ENCODE data around the gene MAN1A1. TPM values are rescaled to one million over a fixed set of nuclear protein-coding genes. Genes with fewer than 3 reads are reported as not detected.

MAN1A1 gene
- total RNA-seq, 2 donors from 2014 or later: 85.4 to 109 TPM

DNA sequence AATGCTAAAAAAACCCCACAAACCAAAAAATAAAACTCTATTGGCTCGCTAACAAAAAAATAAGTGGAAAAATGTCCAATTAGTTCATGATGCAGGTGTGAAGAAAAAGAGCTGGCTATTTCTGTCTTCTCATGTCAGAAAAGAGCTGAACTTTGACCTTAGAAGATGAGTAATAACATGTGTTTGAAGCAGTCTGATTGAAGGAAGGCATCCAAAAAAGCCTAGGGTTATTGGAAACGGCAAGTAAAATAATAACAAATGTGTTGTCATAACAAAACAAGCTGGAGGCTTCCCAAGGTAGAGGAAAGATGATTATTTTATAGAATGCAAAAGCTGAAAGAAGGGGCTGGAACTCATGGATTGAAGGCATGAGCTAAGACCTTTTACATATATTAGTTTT, 176.7 kb downstream of the MAN1A1 start:
- H3K4me3 ChIP-seq: no peak overlapping the region
- H3K9me3 ChIP-seq: no peaks in the 10 kb centered on the region
- TF ChIP-seq, protein P1, sequence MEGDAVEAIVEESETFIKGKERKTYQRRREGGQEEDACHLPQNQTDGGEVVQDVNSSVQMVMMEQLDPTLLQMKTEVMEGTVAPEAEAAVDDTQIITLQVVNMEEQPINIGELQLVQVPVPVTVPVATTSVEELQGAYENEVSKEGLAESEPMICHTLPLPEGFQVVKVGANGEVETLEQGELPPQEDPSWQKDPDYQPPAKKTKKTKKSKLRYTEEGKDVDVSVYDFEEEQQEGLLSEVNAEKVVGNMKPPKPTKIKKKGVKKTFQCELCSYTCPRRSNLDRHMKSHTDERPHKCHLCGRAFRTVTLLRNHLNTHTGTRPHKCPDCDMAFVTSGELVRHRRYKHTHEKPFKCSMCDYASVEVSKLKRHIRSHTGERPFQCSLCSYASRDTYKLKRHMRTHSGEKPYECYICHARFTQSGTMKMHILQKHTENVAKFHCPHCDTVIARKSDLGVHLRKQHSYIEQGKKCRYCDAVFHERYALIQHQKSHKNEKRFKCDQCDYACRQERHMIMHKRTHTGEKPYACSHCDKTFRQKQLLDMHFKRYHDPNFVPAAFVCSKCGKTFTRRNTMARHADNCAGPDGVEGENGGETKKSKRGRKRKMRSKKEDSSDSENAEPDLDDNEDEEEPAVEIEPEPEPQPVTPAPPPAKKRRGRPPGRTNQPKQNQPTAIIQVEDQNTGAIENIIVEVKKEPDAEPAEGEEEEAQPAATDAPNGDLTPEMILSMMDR (IDR thresholded peaks at IDR 0.05): no peak
- no peak for TF ChIP-seq POLR2A (IDR thresholded peaks at IDR 0.05)
- WGBS, 2 donors: 50 to 59% methylated on average over 2 of the region's 2 CpGs
- no peak overlapping the region for H3K27ac ChIP-seq
- H3K27me3 ChIP-seq: no peaks in the 10 kb centered on the region
- DNase-seq (no peak), ATAC-seq (no peak)
- no peaks in the 10 kb centered on the region for H3K36me3 ChIP-seq (replicated peaks in 1 of 2; ENCODE audit: insufficient read depth in 1 of 2, low read depth in 2 of 2)
- intact Hi-C loops (cut with DNase I): no loop called here
- peaks cover 18% of the 10 kb centered on the region for H3K4me1 ChIP-seq

DNA sequence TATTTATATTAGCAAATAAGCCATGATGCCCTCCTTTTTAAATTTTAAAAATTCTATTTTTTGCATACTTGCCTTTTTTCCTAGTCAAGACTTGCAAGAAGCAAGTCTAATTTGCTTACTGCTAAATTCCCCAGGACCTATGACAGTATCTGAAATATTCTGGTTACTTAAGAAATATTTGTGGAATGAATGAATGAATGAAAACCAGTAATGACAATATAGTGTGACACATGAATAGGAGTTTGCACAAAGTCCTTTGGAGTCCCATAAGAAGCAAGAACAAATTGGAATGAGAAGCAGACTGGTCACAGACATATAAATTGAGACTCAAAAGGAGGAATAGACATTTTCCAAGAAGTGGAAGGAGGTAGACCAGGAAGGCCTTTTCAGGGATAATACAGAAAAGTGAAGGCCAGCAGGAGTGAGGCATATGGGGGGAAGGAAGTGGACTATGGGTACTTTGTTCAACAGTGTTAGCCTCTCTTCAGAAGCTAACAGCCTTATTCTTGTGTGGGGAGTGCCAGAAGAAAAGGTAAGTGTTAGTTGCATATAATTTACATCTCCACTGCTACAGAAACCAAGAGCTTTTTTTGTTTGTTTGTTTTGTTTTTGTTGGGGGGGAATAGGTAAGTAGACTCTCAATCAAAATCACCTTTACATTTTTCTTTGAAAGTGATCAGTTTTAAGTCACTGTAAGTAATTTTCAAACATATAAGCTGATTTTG, 177.5 kb downstream of the MAN1A1 start:
- no peak for DNase-seq
- no peak overlapping the region for H3K4me3 ChIP-seq
- intact Hi-C loops (cut with DNase I): no loop called here
- H3K36me3 ChIP-seq (replicated peaks in 1 of 2; ENCODE audit: insufficient read depth in 1 of 2, low read depth in 2 of 2): no peaks in the 10 kb centered on the region
- TF ChIP-seq POLR2A (IDR thresholded peaks at IDR 0.05): no peak
- TF ChIP-seq, protein P1 (IDR thresholded peaks at IDR 0.05): no peak
- H3K9me3 ChIP-seq: no peaks in the 10 kb centered on the region
- H3K27me3 ChIP-seq: no peaks in the 10 kb centered on the region
- H3K27ac ChIP-seq: no peak overlapping the region
- peaks cover 18% of the 10 kb centered on the region for H3K4me1 ChIP-seq
- no peak for ATAC-seq

DNA sequence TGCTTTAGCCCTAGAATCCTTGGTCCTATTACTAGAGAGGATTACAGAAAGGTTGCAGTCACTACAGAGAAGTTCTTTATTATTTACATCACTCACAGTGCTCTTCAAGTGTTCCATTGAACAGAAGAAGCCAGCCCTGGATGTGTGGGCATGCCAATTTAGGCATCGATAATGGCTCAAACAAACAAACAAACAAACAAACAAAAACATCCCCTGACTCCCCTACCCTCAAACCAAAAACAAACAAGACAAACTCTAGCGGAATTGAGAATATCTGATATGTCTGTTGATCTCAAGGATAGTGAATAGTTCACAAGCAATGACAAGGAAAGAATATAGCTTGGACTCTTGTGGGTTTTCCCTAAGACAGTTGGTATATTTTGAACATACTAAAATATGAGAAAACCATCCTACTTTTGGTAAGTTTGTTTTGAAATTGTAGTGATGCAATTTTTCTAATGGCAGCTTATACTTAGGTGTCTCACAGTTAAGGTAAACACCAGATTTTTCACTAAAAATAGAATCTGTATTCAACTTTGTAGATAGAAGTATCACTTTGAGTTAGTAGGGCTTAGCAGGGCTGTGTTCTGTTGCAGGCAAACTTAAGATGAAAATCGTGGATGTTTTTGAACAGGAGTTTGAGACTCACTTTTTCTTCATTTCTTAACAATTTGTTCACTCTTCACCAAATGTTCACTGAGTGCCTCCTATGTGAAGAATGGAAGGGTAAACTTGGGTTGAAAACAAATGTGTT, 178.3 kb downstream of the MAN1A1 start:
- no peak for TF ChIP-seq POLR2A (IDR thresholded peaks at IDR 0.05)
- TF ChIP-seq, protein P1 (IDR thresholded peaks at IDR 0.05): no peak
- Histone ChIP-seq H3K27ac (peak overlapping the region in 1 of 4 donors; percentile 8), H3K4me3 (no peak overlapping the region), H3K4me1 (peaks cover 18% of the 10 kb centered on the region), H3K9me3 (no peaks in the 10 kb centered on the region), H3K36me3 (replicated peaks in 1 of 2; ENCODE audit: insufficient read depth in 1 of 2, low read depth in 2 of 2) (no peaks in the 10 kb centered on the region), H3K27me3 (no peaks in the 10 kb centered on the region)
- DNase-seq (no peak), ATAC-seq (no peak)
- 45 to 53% methylated on average over 3 of the region's 3 CpGs for WGBS, 2 donors
- intact Hi-C loops (cut with DNase I): no loop called here

DNA sequence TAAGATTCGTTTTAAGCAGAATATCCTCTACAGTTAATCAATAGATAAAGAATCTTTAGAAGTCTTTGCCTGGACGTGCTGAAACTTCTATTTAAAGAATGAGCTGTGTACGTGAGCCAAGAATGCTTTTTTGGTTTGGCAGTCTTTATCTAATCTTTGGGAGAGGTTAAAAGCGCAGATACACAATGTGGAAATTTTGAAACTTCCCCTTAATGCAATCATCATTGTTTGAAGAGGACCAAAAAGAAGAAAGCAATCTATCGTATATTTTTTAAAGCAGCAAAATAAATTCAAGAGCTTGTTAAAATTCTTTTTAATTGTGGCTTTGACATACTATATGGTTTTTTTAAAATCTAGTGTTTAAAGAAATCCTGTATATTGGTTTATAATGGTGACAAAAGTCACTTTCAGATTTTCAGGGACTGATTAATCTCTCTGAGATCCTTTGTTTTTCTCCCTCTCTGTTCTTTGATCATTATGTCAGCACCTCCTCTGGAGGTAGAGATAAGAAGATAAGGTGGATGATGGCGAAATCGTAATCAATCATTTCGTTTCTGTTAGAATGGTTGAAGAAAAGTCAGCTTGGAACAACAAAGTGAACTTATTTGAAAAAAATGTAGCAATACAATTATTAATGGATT, 179.0 kb downstream of the MAN1A1 start:
- Histone ChIP-seq H3K36me3 (replicated peaks in 1 of 2; ENCODE audit: insufficient read depth in 1 of 2, low read depth in 2 of 2) (no peaks in the 10 kb centered on the region), H3K4me3 (no peak overlapping the region), H3K4me1 (peaks cover 18% of the 10 kb centered on the region), H3K9me3 (no peaks in the 10 kb centered on the region), H3K27ac (peak overlapping the region in 1 of 4 donors; percentile 8), H3K27me3 (no peaks in the 10 kb centered on the region)
- WGBS, 2 donors: 8 to 10% methylated on average over 8 of the region's 8 CpGs
- ATAC-seq: no peak
- TF ChIP-seq, protein P1 (IDR thresholded peaks at IDR 0.05): no peak
- TF ChIP-seq POLR2A (IDR thresholded peaks at IDR 0.05): no peak
- intact Hi-C loops (cut with DNase I): no loop called here
- DNase-seq: no peak

Measured in body of pancreas (tissue), 4 donors.